ACHN (cell line): ENCODE data around the gene POP7.
"Not testable (repeated sequence)": the region's sequence is repeated elsewhere in the genome, so short reads cannot be mapped to it uniquely, and the experiment has no call there.

Experiments used
- DNase-seq: peaks from one replicate; pipeline ENCODE4 v3.0.0-alpha.2; 2015
- in situ Hi-C: cut with HindIII; loops from 2 replicates; pipeline ENCODE4 v1.10.0; 2017; ENCODE audit warnings: low sequenced_read_pairs, low pct_ligation_motif_present, low pct_unique_long_range_greater_than_20kb

POP7 gene

DNA sequence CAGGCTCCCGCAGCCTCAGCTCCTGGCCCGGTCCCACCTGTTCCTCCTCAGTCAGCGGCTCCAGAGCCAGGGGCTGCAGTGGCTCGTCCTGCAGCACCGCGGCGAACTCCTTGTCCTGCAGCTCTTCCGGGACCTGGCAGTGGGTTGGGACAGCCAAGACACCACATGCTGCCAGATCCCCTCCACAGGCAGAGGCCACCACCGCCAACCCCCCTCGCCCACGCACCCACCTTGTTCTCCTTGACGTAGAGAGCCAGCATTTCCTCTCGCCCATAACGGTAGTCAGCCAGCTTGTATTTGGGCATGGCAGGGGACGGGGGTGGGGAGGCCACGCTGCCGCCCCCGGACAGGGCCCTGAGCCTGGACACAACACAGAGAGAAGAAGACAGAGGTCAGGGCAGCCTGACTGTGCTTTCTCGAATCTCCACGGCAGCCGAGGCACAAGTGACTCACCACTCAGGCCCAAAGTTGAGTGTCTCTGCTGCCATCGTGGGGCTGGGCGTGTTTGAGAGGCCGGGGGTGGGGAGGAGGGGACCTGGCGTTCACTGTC is 18.1 kb upstream of the POP7 start:
- no peak for DNase-seq
- in situ Hi-C loops: no loop called here

DNA sequence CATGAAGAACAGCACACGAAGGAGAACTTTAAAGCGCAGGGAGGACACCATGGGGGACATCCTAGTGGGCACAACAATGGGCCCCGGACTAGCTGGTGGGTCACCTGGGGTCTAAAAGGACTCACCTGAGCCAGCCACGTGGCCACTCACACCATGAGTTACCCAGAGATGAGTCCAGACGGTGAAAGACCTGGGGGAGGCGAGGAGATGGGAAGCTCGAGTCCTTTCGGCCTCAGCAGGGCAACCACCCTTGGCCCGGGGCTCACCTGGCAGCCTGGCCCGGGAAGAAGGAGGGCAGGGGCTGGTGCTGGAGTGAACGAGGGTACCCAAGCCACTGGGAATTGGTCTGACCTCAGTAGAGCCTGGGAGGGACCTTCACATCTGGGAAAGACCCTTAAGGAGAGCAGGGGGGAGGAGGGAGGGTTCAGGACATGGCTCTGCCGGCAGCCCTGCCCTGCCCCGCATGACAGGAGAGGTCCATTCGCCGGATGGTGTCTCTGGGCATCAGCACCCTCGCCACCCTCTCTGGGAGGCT is 17.5 kb upstream of the POP7 start:
- in situ Hi-C loops: no loop called here
- DNase-seq: no peak

DNA sequence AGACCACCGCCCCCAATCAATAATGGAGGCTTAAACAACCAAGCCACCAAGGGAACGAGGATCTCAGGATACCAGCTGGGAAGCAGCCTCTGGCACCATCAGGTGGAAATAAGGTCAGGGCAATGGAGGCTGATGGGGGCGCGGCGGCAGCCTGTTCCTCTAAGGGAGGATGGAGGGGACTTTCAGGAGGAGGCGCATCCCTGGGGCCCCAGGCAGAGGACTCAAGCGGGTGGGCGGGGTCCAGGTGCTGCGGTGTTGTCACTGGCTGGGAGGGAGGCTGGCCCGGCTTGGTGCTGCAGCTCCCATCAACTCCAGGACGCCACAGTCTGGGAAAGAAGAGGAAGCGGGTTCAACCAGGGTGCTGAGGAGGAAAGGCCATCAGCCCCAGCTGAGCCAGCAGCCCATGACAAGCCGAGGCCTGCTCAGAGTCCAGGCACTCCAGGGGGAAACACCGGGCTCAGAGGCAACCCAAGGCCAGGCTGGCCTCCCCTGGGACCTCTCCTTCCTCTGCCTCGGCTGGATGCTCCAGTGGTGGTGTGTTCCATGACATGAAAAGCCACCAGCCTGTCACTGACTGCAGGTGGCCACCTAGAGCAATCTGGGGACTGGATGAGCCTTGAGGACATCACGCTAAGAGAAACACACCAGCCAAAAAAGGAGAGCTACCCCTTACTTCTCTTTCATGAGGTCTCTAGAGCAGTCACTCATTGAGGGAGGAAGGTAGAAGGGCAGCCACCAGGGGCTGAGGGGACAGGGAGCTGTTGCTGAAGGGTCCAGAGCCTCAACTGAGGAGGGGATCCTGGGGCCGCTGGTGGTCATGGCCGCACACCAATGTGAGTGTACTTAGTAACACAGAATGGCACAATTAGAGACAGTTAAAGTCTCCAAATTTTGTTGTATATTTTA is 16.4 kb upstream of the POP7 start:
- in situ Hi-C loops: no loop called here
- no peak for DNase-seq

DNA sequence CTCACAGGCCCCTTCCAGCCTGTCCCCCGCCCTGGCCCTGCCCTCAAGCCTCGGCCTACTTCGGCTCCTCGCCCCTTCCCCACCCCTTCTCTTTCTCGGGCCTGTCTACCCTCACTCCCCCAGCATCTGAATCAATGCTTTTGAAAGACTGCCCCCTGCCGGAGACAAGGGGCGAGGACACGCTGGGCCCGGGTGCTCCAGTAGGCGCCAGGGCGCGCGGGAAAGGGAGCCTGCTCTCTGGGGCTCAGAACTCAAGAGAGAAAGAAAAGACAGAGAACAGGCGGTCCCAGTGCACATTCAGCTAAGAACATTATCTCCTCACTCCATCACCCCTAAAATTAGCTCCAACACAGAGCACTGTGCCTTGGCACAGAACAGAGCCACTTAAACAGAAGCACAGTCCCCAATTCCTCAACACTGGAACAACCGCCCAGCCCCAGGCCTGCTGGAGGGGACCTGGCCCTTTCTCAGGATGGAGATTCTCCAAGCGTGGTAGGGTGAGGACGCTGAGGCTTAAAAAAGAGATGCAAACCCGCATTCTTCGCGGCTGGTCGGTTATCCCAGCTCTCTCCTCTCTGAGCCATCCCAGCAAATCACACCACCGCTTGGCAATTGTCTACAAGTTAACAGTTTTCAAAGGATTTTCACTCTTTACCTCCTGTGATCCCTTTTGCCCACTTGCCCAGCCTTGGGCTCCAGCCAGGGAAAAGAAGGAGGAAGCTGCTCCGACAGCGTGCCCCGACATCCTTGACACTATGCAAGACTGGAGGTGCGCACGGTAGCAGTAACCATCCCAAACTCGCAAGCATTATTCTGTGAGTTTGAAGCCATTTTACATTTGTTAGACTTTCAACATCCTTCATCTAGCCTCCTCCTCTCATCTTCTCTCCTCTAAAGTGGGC is 14.0 kb upstream of the POP7 start:
- in situ Hi-C loops: no loop called here
- peak; percentile 84 for DNase-seq

DNA sequence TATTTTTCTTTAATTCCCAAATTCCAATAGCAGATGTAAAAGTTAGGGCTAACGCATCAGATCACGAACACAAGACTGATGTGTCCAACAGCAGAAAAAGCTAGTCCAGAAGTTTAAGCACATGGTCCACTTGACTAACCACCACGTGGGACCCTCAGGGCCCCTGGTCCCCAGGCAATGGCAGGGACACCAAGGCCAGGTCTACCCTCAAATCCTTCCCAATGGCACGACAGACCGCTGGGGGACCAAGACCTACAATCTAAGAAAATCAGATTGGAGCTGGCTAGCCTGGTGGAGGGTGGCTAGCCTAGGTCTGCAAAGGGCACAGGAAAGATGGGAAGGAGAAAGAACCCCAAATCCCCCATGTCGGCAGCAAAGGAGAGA is 13.4 kb upstream of the POP7 start:
- in situ Hi-C loops: no loop called here
- no peak for DNase-seq

DNA sequence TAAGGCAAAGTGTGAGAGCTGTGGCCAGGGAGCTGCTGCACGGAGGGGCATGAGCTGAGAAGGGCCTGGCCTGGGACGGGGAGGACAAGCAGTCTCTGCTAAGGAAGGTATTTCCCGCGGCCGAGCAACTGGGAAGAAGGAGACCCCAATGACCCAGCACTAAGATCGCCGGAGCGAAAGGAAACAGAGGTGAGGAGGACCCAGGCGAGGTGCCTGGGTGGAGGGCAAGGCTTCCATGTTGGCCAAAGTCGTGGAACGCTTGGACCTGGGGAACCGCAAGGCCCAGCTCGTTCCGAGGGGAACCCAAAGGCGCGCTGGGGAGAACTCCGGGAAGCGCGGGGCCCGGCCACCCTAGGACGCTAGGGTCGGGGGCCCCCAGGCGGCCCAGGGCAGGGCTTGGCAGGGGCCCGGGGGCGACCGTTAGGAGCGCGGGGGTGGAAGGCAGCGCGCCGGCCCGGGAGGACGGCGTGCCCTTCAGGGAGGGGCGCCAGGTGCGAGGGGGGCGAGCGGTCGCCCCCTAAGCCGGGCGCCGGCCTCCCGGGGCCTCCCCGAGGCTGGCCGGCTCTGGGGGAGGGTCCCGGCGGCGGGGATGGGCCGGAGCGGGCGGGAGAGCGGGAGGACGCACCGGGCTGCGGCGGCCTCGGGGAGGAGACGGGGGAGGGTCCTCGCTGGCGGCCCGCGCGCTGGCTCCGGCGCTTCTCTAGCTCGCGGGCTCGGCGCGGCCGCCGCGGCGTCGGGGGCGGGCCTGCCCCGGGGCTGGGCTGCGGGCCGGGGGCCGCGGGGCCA is 12.4 kb upstream of the POP7 start:
- DNase-seq: no peak
- in situ Hi-C loops: no loop called here

DNA sequence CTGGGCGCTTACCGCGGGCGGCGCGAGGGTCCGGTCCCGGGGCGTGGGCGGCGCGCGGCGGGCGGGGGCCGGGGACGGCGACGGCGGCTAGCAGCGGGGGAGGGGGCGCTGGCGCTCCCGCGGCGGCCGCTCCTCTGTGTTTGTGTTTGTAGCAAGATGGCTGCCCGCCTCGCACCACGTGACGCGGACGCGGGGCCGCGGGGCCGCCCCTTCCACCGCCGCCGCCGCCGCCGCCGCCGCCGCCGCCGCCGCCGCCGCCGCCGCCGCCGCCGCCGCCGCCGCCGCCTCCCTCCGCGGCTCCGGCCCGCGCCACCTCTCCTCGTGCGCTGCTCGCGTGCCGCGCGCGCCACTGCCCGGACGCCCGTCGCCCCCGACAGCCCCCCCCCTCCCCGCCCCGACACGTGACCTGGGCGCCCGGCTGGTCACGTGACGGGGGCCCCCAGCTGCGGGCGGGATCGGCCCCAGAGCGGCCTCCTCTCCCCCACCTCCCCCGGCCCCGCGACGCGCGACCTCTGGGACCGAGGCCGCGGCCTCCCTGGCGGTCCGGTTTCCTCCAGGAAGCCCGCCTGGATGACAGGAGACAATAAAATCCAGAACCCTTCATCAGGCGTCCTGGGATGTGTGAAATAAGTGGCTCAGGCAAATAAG is 11.7 kb upstream of the POP7 start, which contains the start of gene GIGYF1:
GIGYF1 (minus strand) TSS at position 153 of the 648 bp plus-strand sequence. CDS start 6,012 bp downstream, outside the sequence.
- in situ Hi-C loops: no loop called here
- peak; percentile 80 for DNase-seq

DNA sequence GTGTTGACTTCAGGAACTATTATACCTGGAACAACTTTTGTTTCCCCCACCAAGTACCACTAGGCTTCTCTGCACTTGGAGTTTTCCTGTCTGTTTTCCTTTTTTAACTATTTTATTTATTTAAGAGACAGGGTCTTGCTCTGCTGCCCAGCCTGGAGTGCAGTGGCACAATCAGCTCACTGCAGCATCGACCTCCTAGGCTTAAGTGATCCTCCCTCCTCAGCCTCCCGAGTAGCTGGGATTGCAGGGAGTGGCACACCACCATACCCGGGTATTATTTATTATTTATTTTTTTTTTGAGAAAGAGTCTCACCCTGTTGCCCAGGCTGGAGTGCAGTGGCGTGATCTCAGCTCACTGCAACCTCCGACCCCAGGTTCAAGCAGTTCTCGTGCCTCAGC is 9.8 kb upstream of the POP7 start:
- in situ Hi-C loops: no loop called here
- DNase-seq: no peak

DNA sequence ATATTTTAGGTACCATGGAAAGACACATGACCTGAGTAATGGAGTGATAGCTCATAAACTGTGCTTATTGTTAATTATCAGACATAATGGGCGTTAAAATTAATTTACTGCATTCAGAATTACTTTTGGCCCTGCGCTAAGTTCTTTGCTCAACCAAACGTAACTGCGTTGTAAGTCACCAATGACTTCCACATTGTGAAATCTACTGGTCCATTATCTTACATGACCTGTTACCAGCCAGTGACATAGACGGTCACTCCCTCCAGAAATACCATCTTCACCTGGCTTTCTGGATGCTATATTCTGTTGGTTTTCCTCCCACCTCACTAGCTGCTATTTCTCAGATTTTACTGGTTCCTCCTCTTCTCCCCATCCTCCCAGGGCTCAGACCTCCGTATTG is 6.9 kb upstream of the POP7 start:
- in situ Hi-C loops: no loop called here
- DNase-seq: no peak

DNA sequence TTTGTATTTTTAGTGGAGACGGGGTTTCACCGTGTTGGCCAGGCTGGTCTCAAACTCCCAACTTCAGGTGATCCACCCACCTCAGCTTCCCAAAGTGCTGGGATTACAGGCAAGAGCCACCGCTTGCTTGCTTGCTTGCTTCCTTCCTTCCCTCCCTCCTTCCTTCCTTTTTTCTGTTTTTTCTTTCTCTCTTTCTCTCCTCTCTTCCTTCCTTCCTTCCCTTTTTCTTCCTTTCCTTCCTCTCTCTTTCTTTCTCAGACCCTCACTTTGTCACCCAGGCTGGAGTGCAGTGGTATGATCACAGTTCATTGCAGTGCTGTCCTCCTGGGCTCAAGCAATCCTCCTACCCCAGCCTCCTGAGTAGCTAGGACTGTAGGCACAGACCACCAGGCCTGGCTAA is 4.8 kb upstream of the POP7 start:
- in situ Hi-C loops: loop anchor here (25.0 kb wide), 1 partner anchor 136 kb away; the partner anchor contains the start of gene EPHB4
- DNase-seq: not testable (repeated sequence)

DNA sequence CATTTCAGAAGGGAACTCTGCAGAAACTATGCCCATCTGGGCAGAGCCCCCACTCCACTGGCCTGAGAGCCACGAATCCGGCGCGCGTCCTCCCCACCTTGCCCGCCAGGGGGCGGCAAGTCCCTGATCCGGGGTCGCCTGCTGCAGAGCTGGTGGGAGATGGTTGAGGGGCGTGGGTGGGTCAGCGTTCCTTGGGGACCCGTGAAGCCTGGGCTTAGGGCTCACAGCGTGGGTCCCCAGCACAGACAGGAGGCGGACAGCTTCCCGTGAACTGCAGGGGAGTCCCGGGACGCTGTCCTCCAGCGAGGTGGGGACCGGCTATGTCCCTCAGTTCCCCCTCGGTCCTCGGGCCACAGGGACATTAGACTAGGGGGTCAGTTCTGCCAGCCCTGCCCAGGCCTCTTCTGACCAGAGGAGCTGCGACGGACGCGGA is 585 bp upstream of the POP7 start:
- DNase-seq: peak; percentile 72
- in situ Hi-C loops: loop anchor here (25.0 kb wide), 1 partner anchor 132 kb away; the partner anchor contains the start of gene EPHB4

DNA sequence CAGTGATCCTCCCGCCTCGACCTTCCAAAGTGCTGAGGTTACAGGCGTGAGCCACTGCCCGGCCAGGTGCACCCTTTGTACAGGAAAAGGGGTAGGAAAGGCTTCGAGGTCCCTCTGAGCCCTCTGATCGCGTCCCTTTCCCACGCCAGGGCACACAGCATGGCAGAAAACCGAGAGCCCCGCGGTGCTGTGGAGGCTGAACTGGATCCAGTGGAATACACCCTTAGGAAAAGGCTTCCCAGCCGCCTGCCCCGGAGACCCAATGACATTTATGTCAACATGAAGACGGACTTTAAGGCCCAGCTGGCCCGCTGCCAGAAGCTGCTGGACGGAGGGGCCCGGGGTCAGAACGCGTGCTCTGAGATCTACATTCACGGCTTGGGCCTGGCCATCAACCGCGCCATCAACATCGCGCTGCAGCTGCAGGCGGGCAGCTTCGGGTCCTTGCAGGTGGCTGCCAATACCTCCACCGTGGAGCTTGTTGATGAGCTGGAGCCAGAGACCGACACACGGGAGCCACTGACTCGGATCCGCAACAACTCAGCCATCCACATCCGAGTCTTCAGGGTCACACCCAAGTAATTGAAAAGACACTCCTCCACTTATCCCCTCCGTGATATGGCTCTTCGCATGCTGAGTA is 871 bp downstream of the POP7 start:
- in situ Hi-C loops: loop anchor here (25.0 kb wide), 1 partner anchor 131 kb away; the partner anchor contains the start of gene EPHB4
- no peak for DNase-seq

DNA sequence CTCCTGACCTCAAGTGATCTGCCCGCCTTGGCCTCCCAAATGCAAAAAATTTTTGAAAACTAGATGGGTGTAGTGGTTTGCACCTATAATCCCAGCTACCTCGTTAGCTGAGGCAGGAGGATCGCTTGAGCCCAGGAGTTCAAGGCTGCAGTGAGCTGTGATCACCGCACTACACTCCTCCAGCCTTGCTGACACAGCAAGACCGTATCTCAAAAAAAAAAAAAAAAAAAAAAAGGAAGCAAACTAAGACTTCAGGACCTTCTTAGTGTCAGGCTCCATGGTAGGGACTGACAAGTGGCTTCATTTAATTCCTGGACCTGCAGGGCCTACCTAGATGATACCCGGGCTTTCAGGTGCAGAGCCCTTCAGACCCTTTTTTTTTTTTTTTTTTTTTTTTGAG is 2.5 kb downstream of the POP7 start:
- DNase-seq: no peak
- in situ Hi-C loops: loop anchor here (25.0 kb wide), 1 partner anchor 129 kb away; the partner anchor contains the start of gene EPHB4

DNA sequence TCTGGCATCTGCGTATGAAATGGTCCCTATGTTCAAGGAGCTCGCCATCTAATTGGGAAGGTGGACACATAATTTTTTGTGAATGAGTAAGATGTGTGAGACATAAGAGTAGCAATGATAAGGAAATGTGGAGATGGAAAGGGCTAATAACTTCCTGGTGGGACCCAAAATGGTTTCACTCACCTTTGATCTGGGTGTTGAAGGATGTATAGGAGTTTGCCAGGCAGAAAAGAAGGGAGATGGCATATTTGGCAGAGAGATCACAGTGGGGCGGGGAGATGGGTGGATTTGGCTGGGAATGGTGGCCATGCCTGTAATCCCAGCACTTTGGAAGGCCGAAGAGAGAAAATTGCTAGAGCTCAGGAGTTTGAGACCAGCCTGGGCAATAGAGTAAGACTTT is 4.5 kb downstream of the POP7 start:
- in situ Hi-C loops: loop anchor here (25.0 kb wide), 1 partner anchor 127 kb away; the partner anchor contains the start of gene EPHB4
- no peak for DNase-seq

DNA sequence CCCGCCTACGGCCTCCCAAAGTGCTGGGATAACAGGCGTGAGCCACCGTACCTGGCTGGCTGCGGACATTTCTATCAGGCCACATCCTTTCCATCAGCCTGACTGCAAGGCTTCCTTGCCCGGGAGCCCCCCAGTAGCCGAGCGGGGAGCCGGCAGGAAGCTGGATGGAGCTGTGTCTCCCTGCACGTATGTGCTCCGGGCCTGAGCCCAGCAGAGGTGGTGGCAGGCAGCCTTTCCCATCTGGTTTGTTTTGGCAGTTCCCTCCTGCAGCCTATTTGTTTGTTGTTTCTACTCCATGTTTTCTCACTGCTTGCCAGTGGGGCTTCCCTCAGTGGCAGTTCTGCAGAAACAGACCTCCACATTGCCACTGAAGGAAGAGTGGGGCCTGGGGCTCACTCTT is 5.4 kb downstream of the POP7 start:
- in situ Hi-C loops: loop anchor here (25.0 kb wide), 1 partner anchor 126 kb away; the partner anchor contains the start of gene EPHB4
- DNase-seq: no peak

DNA sequence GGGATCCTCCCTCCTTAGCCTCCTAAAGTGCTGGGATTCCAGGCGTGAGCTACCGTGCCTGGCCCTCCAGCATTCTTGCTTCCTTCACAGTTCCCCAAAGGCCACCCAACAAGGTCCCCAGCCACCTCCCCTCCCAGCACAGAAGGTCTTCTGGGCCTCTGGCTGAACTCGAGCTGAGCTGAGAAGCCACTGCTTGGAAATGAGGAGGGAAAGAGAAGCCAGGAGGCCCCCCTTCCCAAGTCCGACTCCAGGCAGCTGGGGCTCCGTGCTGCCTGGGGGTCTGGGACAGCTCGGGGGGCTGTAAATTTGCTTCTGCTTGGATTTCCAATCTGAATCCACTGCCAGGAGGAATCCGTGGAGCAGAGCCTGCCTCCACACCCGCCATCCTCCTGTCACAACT is 8.8 kb downstream of the POP7 start:
- in situ Hi-C loops: loop anchor here (25.0 kb wide), 1 partner anchor 123 kb away; the partner anchor contains the start of gene EPHB4

DNA sequence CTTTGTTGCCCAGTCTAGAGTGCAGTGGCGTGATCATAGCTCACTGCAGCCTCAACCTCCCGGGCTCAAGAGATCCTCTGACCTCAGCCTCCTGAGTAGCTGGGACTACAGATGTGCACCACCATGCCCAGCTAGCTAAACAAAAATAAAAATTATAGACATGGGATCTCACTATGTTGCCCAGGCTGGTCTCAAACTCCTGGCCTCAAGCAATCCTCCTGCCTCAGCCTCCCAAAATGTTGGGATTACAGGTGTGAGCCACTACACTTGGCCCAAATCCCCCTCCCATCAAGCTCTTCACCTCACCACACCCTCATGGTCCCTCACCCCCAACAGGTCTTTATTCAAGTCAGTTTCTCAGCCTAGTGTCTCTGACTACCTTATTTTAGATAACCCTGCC is 11.2 kb downstream of the POP7 start:
- not testable (repeated sequence) for DNase-seq
- in situ Hi-C loops: loop anchor here (25.0 kb wide), 1 partner anchor 120 kb away; the partner anchor contains the start of gene EPHB4

More for the DNA sequence above, 8.8 kb downstream of the POP7 start:
- DNase-seq: no peak
